DOHH2 (cell line): ENCODE measurements around the gene LRPAP1.

ENCODE experiments used
- H3F3A ChIP-seq: fragments of 200-600 bp; sonication (generic), shearing (Covaris generic); 2 replicates; pipeline ENCODE4 v1.6.0; 2016; ENCODE audit warnings: antibody characterized with exemption, mild to moderate bottlenecking; ENCODE audit not compliant: control insufficient read depth, insufficient read depth
- H3K27ac ChIP-seq: fragments of 200-600 bp; sonication (generic); 2 replicates; pipeline ENCODE4 v1.5.1; 2014; ENCODE audit warnings: low read depth, mild to moderate bottlenecking, low read length, moderate library complexity
- H3K27me3 ChIP-seq: fragments of 200-600 bp; sonication (generic); 2 replicates; pipeline ENCODE4 v1.6.1; 2014; ENCODE audit warnings: mild to moderate bottlenecking, low read length, mixed read lengths; ENCODE audit not compliant: control insufficient read depth
- H3K36me3 ChIP-seq: fragments of 200-600 bp; sonication (generic); 2 replicates; pipeline ENCODE4 v1.6.1; 2014; ENCODE audit warnings: mild to moderate bottlenecking, low read length, moderate library complexity, mixed read lengths; ENCODE audit not compliant: control insufficient read depth
- H3K4me1 ChIP-seq: fragments of 200-600 bp; sonication (generic); 2 replicates; pipeline ENCODE4 v1.6.1; 2014; ENCODE audit warnings: mild to moderate bottlenecking, low read length, mixed read lengths; ENCODE audit not compliant: control insufficient read depth
- H3K4me2 ChIP-seq: fragments of 200-600 bp; sonication (generic); 2 replicates; pipeline ENCODE4 v1.6.0; 2014; ENCODE audit warnings: mild to moderate bottlenecking, low read length, moderate library complexity
- H3K4me3 ChIP-seq: fragments of 200-600 bp; sonication (generic); 2 replicates; pipeline ENCODE4 v1.5.1; 2014; ENCODE audit warnings: mild to moderate bottlenecking, low read length, mixed read lengths
- H3K79me2 ChIP-seq: fragments of 200-600 bp; sonication (generic); 2 replicates; pipeline ENCODE4 v1.6.1; 2014; ENCODE audit warnings: mild to moderate bottlenecking, low read length, mixed read lengths; ENCODE audit not compliant: control insufficient read depth
- H3K9me2 ChIP-seq: fragments of 200-600 bp; sonication (generic); replicated peaks from 2 replicates; pipeline ENCODE4 v1.6.1; 2014; ENCODE audit warnings: mild to moderate bottlenecking, low read length, mixed read lengths; ENCODE audit not compliant: control insufficient read depth
- H3K9me3 ChIP-seq: fragments of 200-600 bp; sonication (generic); 2 replicates; pipeline ENCODE4 v1.6.1; 2014; ENCODE audit warnings: antibody characterized with exemption, low read length, mixed read lengths; ENCODE audit not compliant: control insufficient read depth, insufficient read depth
- H4K20me1 ChIP-seq: fragments of 200-600 bp; sonication (generic); 2 replicates; pipeline ENCODE4 v1.6.0; 2014; ENCODE audit warnings: low read depth, mild to moderate bottlenecking, antibody characterized with exemption, low read length, moderate library complexity; ENCODE audit not compliant: control insufficient read depth, insufficient read depth
- EZH2phosphoT487 ChIP-seq: fragments of 200-600 bp; sonication (generic); IDR thresholded peaks from 2 replicates; pipeline ENCODE4 v1.6.1; 2017; ENCODE audit warnings: borderline replicate concordance, mild to moderate bottlenecking, antibody characterized with exemption, low read length, moderate library complexity, mixed read lengths
- TF ChIP-seq, protein P1 (sequence below): fragments of 200-600 bp; sonication (generic); IDR thresholded peaks from one replicate; pipeline ENCODE4 v1.5.1; 2014; ENCODE audit warnings: antibody characterized with exemption, mild to moderate bottlenecking, low read depth, low read length; ENCODE audit not compliant: poor library complexity, severe bottlenecking

The LRPAP1 gene

DNA sequence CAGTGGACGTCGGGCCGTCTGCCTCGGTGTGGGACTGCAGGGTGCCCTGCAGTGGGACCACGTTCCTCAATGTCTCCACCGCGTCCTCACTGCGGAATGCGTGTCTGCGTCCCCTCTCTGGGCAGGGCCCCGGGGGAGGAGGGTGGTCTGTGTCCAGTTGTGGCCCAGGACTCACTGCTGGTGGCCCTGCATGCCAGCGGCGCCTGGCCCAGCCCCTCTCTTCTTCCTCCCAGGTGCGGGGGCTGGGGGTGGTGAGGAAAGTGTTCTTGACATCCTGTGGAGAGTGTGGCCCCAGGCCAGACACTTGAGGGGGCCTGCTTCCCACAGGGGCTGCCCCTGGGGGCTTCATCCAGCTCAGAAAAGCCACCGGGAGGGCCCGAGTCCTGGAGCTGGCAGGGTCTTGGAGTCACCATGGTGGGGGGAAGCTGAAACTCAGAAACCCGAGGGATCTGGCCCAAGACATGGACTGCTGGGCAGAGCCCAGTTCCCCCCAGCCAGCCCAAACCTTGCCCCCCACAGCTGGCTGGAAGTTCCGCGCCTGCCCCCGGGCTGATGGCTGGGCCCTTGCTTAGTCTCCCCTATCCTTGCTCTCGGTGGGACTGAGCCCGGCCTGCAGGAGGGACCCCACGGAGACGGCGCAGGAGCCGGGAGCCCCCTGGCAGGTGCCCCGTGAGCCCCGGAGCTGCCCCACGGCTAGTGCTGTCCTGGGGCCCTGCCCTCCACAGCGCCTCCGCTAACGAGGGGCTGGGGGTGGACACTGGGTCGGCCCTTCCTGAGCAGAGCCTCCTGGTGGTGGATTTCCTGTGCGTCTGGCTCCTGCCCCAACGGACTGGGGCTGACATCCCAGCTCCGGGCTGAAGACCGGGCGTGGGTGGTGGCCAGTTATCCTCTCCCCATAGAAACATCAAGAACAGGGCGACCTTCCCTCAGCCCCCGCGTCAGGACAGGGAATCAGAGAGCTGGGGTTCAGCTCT, 66.2 kb downstream of the LRPAP1 start:
- no peaks in the 10 kb centered on the region for H3K27me3 ChIP-seq
- no peaks in the 10 kb centered on the region for H3K79me2 ChIP-seq

DNA sequence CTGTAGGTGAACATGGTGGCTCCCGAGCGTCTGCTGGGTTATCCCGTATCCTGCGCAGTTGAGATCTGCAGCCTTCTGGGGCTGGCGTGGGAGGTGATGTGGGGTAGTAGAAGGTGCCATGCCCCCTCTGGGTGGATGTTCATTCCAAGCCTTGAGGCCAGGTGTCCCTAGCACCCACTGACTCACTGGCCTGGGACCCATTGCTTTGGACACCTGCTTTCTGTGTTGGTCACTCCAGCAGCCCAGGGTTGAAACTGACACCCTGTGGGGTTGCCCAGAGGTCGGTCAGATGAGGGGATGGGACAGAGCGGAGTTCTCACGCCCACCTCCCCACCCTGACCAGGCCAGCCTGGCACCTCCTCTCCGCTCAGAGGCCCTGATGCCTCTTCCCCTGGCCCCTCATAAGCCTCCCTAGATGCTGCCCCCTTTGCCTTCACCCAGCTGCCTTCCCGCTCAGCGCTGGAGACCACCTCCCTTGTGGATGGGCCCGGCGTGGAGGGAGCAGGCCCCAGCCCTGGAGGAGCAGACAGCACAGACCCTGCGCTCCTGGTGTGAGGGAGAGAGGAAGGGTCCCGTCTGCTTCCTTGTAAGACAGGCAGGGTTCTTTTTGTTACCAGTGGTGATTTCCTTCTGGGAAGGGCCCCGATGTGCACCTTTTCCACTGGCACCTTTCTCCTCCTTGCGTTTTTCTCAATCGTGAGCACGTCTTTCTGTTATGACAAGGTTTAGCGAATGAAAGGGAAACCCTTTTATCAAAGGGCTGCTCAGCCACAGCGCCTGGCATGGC, 67.1 kb downstream of the LRPAP1 start:
- Histone ChIP-seq H3K36me3 (no peaks in the 10 kb centered on the region), H4K20me1 (no peaks in the 10 kb centered on the region), H3K4me2 (no peak overlapping the region), H3K4me1 (no peaks in the 10 kb centered on the region), H3K4me3 (no peak overlapping the region), H3F3A (no peaks in the 10 kb centered on the region), H3K27ac (no peak overlapping the region), H3K9me2 (no peaks in the 10 kb centered on the region), H3K9me3 (peaks cover 11% of the 10 kb centered on the region; the same call in 1 of the 2 replicates), H3K27me3 (no peaks in the 10 kb centered on the region), H3K79me2 (no peaks in the 10 kb centered on the region)
- TF ChIP-seq, protein P1, sequence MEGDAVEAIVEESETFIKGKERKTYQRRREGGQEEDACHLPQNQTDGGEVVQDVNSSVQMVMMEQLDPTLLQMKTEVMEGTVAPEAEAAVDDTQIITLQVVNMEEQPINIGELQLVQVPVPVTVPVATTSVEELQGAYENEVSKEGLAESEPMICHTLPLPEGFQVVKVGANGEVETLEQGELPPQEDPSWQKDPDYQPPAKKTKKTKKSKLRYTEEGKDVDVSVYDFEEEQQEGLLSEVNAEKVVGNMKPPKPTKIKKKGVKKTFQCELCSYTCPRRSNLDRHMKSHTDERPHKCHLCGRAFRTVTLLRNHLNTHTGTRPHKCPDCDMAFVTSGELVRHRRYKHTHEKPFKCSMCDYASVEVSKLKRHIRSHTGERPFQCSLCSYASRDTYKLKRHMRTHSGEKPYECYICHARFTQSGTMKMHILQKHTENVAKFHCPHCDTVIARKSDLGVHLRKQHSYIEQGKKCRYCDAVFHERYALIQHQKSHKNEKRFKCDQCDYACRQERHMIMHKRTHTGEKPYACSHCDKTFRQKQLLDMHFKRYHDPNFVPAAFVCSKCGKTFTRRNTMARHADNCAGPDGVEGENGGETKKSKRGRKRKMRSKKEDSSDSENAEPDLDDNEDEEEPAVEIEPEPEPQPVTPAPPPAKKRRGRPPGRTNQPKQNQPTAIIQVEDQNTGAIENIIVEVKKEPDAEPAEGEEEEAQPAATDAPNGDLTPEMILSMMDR = no peak
- no peak for TF ChIP-seq EZH2phosphoT487

More for the DNA sequence above, 66.2 kb downstream of the LRPAP1 start:
- Histone ChIP-seq H3K27ac (no peak overlapping the region), H3K9me2 (no peaks in the 10 kb centered on the region), H3F3A (no peaks in the 10 kb centered on the region), H3K4me3 (no peak overlapping the region), H4K20me1 (no peaks in the 10 kb centered on the region), H3K4me2 (no peak overlapping the region), H3K4me1 (no peaks in the 10 kb centered on the region), H3K36me3 (no peaks in the 10 kb centered on the region), H3K9me3 (peaks cover 11% of the 10 kb centered on the region; the same call in 1 of the 2 replicates)
- TF ChIP-seq EZH2phosphoT487 = no peak
- TF ChIP-seq, protein P1 = no peak

GRCh38 chr4:3464349-3464905, 67.8 kb downstream of the LRPAP1 start:
- Histone ChIP-seq H3K27ac (no peak overlapping the region), H3K9me3 (peaks cover 11% of the 10 kb centered on the region; the same call in 1 of the 2 replicates), H3K79me2 (no peaks in the 10 kb centered on the region), H4K20me1 (no peaks in the 10 kb centered on the region), H3K4me2 (no peak overlapping the region), H3K36me3 (no peaks in the 10 kb centered on the region), H3K9me2 (no peaks in the 10 kb centered on the region), H3F3A (no peaks in the 10 kb centered on the region), H3K4me3 (no peak overlapping the region), H3K27me3 (no peaks in the 10 kb centered on the region), H3K4me1 (no peaks in the 10 kb centered on the region)
- TF ChIP-seq, protein P1 = no peak
- no peak for TF ChIP-seq EZH2phosphoT487
